Neural progenitor cell (in vitro differentiated cells): Measurements from ENCODE around the gene IPCEF1.

Source experiments
- CTCF ChIP-seq: fragments of 200-600 bp; sonication (generic); IDR thresholded peaks from 2 replicates; pipeline ENCODE4 v1.5.1; 2017; ENCODE audit warnings: antibody characterized with exemption, mild to moderate bottlenecking
- EZH2phosphoT487 ChIP-seq: fragments of 200-600 bp; sonication (generic); IDR thresholded peaks from 2 replicates; pipeline ENCODE4 v1.6.1; 2017; ENCODE audit warnings: antibody characterized with exemption

DNA sequence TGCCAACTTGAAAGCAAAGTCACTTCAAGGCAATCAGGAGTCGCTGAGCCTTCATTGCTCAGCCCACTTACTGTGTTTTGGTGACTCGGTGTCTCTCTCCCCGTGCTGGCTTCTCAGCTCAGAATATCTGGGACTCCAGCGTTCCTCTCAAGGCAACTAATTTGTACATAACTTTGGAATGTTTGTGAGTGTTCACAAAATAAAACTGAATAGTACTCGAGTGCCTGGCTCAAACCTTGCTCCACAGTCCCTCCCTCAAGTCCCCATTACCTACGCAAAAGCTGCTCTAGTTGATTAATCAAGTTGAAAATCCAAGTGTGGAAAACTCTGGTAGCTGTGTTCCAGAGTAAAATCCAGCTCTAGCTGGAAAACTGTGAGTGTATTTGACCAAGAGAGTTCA lies 8.6 kb downstream of the IPCEF1 start:
- no peak for TF ChIP-seq CTCF
- TF ChIP-seq EZH2phosphoT487, result no peak
